Measurements from ENCODE around the gene PKDREJ.
"Not testable (repeated sequence)": the region's sequence is repeated elsewhere in the genome, so short reads cannot be mapped to it uniquely, and the experiment has no call there.

The PKDREJ gene, protein sequence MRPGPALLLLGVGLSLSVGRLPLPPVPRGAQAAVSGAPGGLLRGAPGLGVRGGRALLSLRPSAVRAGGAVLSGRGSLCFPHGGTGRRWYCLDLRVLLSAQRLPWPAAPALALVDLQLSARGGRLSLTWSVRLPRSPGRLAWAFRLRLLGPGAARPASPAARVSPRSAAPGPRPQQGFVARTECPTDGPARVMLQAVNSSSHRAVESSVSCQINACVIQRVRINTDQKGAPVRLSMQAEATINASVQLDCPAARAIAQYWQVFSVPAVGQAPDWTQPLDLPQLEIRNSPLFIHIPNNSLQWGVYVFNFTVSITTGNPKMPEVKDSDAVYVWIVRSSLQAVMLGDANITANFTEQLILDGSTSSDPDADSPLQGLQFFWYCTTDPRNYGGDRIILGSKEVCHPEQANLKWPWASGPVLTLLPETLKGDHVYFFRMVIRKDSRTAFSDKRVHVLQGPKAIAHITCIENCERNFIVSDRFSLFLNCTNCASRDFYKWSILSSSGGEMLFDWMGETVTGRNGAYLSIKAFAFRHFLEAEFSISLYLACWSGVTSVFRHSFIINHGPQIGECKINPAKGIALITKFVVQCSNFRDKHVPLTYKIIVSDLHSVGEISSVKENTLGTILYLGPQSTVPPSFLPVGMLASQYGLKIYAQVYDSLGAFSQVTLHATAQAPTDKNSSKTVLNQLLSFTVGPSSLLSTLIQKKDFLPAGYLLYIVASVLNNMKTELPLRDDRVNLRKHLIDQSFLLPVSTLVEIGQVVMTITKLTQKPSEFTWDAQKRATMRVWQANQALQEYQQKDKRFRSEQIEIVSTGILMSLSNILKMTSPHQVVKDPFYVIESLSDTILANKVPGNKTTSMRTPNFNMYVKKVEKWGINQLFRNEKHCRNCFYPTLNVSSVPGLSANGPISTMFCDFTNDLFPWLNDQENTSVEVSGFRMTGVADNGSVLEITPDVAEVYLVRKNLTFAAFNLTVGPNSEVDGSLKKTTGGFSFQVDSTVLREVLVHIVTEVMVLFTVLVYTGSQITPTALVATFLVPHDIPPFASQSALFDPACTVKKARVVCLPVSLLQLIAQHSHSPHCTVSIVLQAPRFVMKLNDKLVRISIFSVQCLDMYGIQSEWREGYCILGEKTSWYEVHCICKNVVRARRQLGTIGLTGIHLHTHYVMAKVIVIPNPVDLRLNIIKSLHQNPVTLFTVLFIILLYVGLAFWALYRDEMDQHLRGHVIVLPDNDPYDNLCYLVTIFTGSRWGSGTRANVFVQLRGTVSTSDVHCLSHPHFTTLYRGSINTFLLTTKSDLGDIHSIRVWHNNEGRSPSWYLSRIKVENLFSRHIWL (N-terminal part only)

DNA sequence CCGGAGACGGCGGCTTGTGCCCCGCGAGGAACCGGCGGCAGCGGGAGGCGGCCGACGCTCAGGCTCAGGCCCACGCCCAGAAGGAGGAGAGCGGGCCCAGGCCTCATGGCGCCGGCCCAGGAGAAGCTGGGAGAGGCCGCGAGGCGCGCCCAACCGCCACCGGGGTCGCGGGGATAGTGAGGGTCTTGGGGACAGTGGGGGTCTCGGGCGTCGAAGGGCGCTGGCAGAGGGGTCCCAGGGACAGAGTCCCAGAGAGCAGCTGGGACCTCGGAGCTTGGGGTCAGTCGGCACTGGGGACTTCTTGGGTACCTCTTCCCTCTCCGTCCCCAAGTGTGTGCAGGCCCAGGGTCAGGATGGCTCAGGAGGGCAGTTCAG is at the start of gene PKDREJ:
PKDREJ (minus strand) TSS at position 128 of the 375 bp plus-strand sequence; CDS start at position 107, 21 bp downstream.
- H3K9me3 Mint-ChIP-seq = peaks cover 85% of the 10 kb centered on the region
- no peak within 1 kb of the TSS for H3K27ac Mint-ChIP-seq
- H3K4me1 Mint-ChIP-seq = peaks cover 9% of the 10 kb centered on the region
- H3K27me3 Mint-ChIP-seq (ENCODE audit: low read depth, poor library complexity) = peaks cover 95% of the 10 kb centered on the region
- H3K36me3 Mint-ChIP-seq (ENCODE audit: low read depth) = peaks cover 44% of the 10 kb centered on the region
- TF ChIP-seq, protein P1, sequence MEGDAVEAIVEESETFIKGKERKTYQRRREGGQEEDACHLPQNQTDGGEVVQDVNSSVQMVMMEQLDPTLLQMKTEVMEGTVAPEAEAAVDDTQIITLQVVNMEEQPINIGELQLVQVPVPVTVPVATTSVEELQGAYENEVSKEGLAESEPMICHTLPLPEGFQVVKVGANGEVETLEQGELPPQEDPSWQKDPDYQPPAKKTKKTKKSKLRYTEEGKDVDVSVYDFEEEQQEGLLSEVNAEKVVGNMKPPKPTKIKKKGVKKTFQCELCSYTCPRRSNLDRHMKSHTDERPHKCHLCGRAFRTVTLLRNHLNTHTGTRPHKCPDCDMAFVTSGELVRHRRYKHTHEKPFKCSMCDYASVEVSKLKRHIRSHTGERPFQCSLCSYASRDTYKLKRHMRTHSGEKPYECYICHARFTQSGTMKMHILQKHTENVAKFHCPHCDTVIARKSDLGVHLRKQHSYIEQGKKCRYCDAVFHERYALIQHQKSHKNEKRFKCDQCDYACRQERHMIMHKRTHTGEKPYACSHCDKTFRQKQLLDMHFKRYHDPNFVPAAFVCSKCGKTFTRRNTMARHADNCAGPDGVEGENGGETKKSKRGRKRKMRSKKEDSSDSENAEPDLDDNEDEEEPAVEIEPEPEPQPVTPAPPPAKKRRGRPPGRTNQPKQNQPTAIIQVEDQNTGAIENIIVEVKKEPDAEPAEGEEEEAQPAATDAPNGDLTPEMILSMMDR (IDR thresholded peaks at IDR 0.05) = no peak
- no peak for DNase-seq
- H3K4me3 Mint-ChIP-seq = peak within 1 kb of the TSS; percentile 58

DNA sequence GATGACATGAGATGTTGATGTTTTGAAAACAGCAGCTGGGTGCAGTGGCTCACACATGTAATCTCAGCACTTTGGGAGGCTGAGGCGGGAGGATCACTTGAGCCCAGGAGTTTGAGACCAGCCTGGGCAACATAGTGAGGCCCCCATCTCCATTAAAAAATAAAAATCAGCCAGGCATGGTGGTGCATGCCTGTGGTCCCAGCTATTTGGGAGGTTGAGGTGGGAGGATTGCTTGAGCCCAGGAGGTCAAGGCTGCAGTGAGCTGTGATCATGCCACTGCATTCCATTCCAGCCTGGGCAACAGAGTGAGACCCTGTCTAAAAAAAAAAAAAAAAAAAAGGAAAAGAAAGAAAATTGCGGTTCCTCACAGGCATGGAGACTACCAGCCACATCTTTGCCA is 49.7 kb upstream of the PKDREJ start:
- H3K4me1 Mint-ChIP-seq; DNase-seq; H3K4me3 Mint-ChIP-seq; H3K27me3 Mint-ChIP-seq (ENCODE audit: low read depth, poor library complexity); H3K9me3 Mint-ChIP-seq; H3K27ac Mint-ChIP-seq: not testable (repeated sequence)
- H3K36me3 Mint-ChIP-seq (ENCODE audit: low read depth) = peaks cover 51% of the 10 kb centered on the region

DNA sequence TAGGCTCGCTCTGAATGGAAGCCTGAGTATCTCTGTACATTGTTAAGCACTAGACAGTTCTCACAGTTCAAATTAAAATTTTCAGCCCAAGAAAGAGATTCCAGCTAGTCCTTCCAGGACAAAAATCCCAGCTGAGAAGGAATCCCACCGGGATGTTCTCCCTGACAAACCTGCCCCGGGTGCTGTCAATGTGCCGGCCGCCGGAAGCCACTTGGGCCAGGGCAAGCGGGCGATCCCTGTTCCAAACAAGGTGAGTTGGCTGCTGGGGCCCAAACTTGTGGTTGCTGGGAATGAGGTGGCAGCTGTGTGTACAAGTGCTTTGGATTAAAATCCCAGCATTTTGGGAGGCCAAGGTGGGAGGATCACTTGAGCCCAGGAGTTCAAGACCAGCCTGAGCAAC is 48.9 kb upstream of the PKDREJ start:
- TF ChIP-seq, protein P1 (IDR thresholded peaks at IDR 0.05) = no peak
- no peaks in the 10 kb centered on the region for H3K9me3 Mint-ChIP-seq
- H3K4me3 Mint-ChIP-seq = no peak overlapping the region
- peaks cover 47% of the 10 kb centered on the region for H3K36me3 Mint-ChIP-seq (ENCODE audit: low read depth)
- peaks cover 3% of the 10 kb centered on the region for H3K27me3 Mint-ChIP-seq (ENCODE audit: low read depth, poor library complexity)
- H3K27ac Mint-ChIP-seq = no peak overlapping the region
- no peak for DNase-seq
- no peaks in the 10 kb centered on the region for H3K4me1 Mint-ChIP-seq

DNA sequence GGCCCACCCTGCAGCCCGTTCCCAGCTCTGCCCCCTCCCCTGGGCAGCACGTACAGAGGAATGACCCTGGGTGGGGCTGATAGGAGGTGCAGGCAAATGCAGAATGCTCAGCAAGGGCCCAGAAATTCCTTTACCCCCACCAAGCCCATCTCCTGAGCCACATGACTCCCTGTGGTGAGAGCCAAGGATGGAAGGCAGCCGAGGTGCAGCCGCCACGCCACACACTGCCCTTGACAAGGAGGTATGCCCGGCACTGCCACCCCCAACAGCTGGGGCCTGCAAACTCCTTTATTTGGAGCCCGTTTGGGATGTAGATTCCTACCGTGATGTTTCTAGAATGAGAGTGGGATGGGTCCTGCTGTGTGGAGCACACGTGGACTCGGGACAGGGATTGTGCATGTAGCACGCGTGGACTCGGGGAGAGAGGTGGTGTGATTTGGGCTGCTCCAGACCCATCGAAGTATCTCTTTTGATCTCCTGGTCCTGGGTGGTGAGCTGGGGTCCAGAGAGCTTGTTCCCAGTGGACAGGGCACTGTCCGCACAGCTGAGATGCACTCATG is 46.5 kb upstream of the PKDREJ start:
- no peak overlapping the region for H3K4me3 Mint-ChIP-seq
- no peaks in the 10 kb centered on the region for H3K4me1 Mint-ChIP-seq
- H3K9me3 Mint-ChIP-seq = no peaks in the 10 kb centered on the region
- H3K27me3 Mint-ChIP-seq (ENCODE audit: low read depth, poor library complexity) = peaks cover 6% of the 10 kb centered on the region
- TF ChIP-seq, protein P1 (IDR thresholded peaks at IDR 0.05) = no peak
- no peak overlapping the region for H3K27ac Mint-ChIP-seq
- peaks cover 50% of the 10 kb centered on the region for H3K36me3 Mint-ChIP-seq (ENCODE audit: low read depth)
- no peak for DNase-seq

DNA sequence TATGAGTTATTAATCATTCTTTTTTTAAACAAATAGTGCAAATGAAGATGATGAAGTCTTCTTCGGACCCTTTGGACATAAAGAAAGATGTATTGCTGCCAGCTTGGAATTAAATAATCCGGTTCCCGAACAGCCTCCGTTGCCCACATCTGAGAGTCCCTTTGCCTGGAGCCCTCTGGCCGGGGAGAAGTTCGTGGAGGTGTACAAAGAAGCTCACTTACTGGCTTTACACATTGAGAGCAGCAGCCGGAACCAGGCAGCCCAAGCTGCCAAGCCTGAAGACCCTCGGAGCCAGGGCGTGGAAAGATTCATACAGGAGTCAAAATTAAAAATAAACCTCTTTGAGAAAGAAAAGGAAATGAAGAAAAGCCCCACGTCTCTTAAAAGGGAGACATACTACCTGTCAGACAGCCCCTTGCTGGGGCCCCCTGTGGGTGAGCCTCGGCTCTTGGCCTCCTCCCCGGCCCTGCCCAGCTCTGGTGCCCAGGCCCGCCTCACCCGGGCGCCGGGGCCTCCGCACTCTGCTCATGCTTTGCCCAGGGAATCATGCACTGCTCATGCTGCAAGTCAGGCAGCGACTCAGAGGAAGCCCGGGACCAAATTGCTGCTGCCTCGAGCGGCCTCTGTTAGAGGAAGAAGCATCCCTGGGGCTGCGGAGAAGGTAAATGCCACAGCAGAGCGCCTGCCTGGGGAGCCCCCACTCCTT is 45.3 kb upstream of the PKDREJ start:
- peaks cover 6% of the 10 kb centered on the region for H3K27me3 Mint-ChIP-seq (ENCODE audit: low read depth, poor library complexity)
- TF ChIP-seq, protein P1 (IDR thresholded peaks at IDR 0.05) = no peak
- no peak overlapping the region for H3K4me3 Mint-ChIP-seq
- H3K4me1 Mint-ChIP-seq = peaks cover 3% of the 10 kb centered on the region
- peaks cover 60% of the 10 kb centered on the region for H3K36me3 Mint-ChIP-seq (ENCODE audit: low read depth)
- H3K27ac Mint-ChIP-seq = no peak overlapping the region
- DNase-seq = no peak
- H3K9me3 Mint-ChIP-seq = no peaks in the 10 kb centered on the region

Measured in nephron progenitor cell (in vitro differentiated cells).